HG03442 (cell line): ENCODE data around the gene CCDC8.
"Not testable (repeated sequence)": the region's sequence is repeated elsewhere in the genome, so short reads cannot be mapped to it uniquely, and the experiment has no call there.

Source experiments
- ATAC-seq: cut with Tn5 transposase; IDR thresholded peaks from one replicate; pipeline ENCODE4 v1.9.1; 2021; ENCODE audit warnings: mild to moderate bottlenecking, moderate library complexity; ENCODE audit not compliant: unreplicated experiment

CCDC8 gene

GRCh38 chr19:46404753-46405468, 8.5 kb downstream of the CCDC8 start:
- ATAC-seq, result no peak

- no peak for ATAC-seq
These were observed 9.2 kb downstream of the CCDC8 start for GRCh38 chr19:46404055-46404752.

- no peak for ATAC-seq
These were observed 10.6 kb downstream of the CCDC8 start for GRCh38 chr19:46402725-46403124.

- ATAC-seq, result not testable (repeated sequence)
These were observed 15.4 kb downstream of the CCDC8 start for GRCh38 chr19:46397801-46398479.

GRCh38 chr19:46394402-46394797, 19.0 kb downstream of the CCDC8 start:
- no peak for ATAC-seq

DNA sequence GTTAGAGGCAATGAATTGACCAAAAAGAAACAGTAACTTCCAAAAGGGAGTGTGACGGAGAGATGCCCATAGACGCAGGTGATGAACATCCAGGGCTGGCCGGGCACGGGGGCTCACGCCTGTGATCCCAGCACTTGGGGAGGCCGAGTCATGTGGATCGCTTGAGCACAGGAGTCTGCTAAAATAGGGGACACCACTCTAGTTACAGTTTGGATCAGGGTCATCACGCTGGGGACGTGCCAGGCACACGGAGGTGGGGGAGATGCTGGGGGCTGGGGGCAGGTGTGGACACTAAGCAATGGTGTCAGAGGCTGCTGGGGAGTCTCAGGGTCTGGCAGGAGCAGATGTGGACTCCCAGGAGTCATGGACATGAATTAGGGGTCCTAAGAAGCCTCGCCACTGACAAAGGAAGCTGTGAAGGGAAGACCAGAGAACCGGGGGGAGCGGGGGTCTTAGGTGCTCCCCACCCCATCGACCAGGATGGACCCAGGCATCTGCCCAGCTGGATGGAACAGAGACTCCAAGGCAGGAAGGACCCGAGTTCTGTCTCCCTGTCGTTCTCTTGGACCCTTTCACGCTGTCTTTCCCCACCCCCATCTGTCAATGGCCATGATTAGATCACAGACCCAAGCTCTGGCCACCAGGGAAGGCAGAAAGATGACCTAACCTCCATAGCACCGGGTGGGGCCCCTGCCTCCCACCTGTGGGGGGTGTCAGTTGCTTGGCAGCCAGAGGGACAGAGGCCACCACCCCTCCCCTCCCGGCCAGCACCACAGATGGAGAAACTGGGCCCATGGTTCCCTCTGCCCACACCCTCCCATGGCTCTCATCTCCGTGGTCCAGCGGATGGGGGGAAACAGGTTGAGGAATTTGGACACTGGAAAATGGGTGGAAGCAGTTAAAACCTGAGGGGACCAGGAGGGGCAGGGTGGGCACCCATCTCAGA, 19.6 kb downstream of the CCDC8 start:
- ATAC-seq, result no peak

GRCh38 chr19:46392837-46393236, 20.5 kb downstream of the CCDC8 start:
- ATAC-seq, result no peak

DNA sequence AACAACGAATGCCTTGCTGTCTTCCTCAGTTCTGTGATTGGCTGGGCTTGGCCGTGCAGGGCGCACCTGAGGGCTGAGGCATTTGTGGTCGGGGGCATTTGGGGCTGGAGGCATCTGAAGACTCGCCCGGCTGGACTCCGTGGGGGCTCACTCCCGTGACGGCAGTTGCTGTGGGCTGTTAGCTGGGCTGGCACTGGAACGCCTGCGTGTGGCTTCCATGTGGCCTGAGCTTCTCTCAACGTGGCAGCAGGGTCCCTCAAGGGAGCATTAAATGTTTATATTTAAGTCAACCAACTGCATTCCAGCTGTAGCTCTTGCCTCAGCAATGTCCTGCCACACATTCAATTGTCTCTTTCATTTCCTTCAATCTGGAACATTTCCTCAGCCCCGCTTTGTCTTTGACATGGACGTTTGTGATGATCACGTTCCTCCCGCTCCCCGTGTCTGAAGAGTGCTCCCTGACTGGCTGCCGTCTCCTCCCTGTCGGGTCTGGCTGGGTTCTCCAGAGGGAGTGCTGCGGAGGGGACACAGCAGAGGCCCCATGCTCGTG, 21.0 kb downstream of the CCDC8 start:
- ATAC-seq, result no peak

DNA sequence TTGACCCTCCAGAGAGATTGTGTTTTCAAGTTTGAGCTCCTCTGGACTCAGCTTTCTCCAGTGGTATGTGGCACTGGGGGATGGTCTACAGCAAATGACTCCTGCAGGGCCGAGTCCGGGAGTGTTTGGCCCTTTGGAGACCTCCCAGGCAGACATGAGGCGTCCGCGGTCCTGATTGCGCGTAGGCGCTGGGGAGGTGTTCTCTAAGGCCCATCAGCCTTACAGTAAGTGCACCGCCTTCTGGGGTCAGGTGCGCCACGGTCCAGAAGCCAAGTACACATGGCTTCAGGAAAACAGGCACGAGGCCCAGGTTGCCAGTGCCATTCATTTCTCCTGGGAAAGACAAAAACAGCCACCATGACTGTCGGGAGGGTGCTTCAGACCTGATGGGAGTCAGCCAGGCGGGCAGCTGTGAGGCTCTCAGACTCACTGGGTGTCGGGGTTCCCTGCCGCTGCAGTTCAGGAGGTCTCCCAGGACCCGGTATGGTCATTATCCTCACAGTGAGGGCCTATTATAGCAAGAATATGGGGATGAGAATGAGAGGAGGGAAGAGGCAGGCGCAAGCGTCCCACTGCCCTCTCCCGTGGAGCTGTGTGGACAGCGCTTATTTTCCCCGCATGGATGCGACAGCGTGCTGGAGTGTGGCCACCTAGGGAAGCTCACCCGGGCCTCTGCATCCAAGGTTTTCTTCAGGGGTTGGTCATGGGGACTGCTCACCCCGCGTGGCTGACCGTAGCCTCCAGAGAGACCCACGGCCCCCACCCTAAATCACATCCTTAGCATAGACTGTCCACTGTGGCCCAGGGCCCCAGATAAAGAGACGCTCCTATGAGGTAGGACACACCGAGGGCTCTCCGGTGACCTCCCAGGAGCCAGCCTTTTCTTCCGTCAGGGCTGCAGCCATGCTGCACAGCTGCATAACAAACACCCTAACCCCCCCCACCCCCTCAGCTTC, 21.8 kb downstream of the CCDC8 start:
- ATAC-seq, result no peak

GRCh38 chr19:46390866-46391265, 22.5 kb downstream of the CCDC8 start:
- ATAC-seq, result no peak

GRCh38 chr19:46390121-46390858, 23.1 kb downstream of the CCDC8 start:
- ATAC-seq, result no peak

- ATAC-seq, result no peak
These were observed 24.9 kb downstream of the CCDC8 start for GRCh38 chr19:46388311-46389095.

- ATAC-seq, result no peak
These were observed 25.6 kb downstream of the CCDC8 start for GRCh38 chr19:46387713-46388130.

- ATAC-seq, result no peak
These were observed 26.2 kb downstream of the CCDC8 start for GRCh38 chr19:46386996-46387712.

DNA sequence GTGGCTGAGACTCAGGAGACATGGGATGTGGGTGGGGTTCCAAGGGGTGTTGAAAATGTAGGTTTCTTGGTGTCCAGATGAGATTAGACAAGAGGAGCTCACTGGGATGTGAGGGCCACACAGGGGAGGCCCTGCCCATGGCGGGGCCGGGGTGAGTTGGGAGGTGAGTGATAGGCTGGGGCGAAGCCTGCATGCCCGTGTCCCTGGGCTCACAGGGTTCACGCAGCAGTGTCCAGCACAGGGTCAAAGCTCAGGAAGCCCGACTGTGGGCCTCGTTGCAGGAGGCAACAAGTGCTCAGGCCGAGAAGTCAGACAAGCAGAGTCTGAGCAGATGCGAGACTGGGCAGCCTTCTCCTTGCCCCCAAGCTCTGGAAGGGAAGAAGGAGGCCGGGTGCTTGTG, 27.2 kb downstream of the CCDC8 start:
- no peak for ATAC-seq

DNA sequence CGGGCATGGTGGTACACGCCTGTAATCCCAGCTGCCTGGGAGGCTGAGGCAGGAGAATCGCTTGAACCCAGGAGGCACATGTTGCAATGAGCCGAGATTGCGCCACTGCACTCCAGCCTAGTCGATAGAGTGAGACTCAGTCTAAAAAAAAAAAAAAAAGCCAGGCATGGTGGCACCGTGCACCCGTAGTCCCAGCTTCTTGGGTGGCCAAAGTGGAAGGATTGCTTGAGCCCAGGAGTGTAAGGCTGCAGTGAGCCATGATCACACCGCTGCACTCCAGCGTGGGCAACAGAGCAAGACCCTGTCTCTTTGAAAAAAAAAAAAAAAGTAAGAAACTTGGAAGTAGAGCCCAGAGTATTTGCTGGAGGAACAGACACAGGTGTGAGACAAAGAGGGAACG, 27.7 kb downstream of the CCDC8 start:
- ATAC-seq, result no peak

- no peak for ATAC-seq
These were observed 29.0 kb downstream of the CCDC8 start for GRCh38 chr19:46384396-46384795.
